ENCODE results near the gene CDC42BPB.

DNA sequence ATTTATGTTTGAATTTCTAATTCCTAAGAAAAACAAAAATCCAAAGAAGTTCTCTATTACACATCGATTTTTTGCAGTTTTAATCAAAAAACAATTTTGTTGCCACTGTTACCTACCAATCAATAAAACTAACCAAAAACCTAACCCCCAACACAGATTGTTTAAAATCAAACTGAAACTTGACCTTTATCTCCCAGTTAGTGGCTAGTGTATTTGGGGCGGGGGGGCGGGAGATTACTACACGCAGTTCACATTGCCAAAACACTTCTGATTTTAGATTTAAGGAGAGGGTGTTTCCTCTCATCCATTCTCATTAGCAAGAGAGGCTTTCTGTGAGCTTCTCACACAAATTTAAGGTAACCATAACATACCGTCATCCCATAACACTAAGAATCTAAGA is 6.4 kb downstream of the CDC42BPB start:
- TF ChIP-seq, protein P1, sequence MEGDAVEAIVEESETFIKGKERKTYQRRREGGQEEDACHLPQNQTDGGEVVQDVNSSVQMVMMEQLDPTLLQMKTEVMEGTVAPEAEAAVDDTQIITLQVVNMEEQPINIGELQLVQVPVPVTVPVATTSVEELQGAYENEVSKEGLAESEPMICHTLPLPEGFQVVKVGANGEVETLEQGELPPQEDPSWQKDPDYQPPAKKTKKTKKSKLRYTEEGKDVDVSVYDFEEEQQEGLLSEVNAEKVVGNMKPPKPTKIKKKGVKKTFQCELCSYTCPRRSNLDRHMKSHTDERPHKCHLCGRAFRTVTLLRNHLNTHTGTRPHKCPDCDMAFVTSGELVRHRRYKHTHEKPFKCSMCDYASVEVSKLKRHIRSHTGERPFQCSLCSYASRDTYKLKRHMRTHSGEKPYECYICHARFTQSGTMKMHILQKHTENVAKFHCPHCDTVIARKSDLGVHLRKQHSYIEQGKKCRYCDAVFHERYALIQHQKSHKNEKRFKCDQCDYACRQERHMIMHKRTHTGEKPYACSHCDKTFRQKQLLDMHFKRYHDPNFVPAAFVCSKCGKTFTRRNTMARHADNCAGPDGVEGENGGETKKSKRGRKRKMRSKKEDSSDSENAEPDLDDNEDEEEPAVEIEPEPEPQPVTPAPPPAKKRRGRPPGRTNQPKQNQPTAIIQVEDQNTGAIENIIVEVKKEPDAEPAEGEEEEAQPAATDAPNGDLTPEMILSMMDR (IDR thresholded peaks at IDR 0.05), result no peak
- TF ChIP-seq POLR2A (IDR thresholded peaks at IDR 0.05) (no peak), POLR2AphosphoS5 (IDR thresholded peaks at IDR 0.05; ENCODE audit: insufficient read depth in 1 of 2, low read depth in 1 of 2) (no peak)

Measured in vagina (tissue), 2 donors.